Medulla oblongata (tissue), 1 donor: Measurements from ENCODE around the gene OARD1.

Source experiments
- DNase-seq: peaks from one replicate; pipeline ENCODE4 v3.0.0-alpha.2; 2015; ENCODE audit errors: extremely low spot score

OARD1 gene

GRCh38 chr6:41074692-41075436 lies 2.7 kb upstream of the OARD1 start:
- no peak for DNase-seq

DNA sequence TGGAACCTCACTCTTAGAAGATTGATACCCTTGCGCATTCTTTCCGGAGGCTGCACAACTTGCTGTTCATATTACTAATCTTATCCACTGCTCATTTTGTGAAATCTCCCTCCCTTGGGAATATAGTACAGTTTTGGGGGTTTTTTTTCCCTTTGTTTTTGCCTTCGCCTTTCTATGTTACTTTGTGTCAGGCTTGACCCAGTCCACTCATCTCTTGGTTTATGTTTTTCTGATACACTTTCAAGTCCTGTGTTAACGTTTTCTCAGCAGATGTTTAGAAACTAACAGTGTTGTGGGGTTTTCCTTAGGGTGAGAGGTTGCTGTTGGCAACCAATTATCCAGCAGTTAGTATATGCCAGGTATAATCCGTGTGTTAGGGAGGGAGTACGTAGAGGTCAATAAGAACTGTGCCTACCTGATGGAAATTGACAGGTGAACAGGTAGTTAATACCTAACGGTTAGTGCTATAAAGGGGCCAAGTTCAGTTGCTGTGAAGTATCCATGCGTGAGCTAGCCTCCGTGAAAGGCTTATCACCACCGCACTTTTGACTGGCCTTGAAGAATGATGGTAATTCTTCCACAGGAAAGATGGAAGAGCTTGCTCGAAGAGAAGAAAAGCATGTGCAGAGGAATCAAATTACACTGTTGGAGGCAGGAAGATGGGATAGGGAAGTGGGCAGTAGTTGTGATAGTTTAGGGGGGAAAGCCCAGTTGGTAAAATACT lies 2.0 kb upstream of the OARD1 start:
- DNase-seq: no peak

DNA sequence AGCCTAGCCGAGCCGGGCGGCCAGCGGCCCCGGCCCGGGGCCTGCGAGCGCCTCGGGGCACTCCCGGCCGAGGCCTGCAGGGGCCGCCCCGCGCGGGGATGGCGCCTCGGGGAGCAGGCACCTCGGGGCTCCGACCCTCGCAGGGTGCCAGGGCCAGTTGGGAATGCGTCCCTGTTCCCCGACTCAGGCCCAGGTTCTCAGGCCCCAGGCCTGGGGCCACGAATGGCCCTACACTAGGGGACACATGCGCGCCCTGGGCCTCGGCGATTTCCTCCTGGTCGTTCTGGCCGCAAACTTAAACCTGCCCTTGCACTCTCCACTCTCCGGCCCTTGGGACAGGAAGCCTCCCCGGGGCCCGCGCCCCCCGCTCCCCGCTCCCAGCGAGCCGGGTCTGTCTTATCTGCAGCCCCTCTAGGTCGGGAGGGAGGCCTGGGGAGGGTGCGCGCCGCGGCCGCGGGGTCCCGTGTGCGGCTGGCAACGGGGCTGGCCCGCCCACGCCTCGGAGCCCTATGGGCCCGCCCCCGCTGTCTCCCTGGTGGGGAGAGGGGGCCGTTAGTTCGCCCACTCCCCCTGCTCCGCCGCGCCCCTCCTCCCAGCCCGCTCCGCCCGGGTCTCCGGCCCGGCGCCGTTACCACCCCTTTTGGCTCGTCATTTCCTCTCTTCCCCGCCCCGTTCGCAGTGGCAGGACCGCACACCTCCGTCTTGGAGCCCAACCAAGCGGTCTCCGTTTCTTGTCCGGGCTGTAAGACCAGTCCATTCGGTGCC lies 1.2 kb upstream of the OARD1 start:
- peak; percentile 80 for DNase-seq

DNA sequence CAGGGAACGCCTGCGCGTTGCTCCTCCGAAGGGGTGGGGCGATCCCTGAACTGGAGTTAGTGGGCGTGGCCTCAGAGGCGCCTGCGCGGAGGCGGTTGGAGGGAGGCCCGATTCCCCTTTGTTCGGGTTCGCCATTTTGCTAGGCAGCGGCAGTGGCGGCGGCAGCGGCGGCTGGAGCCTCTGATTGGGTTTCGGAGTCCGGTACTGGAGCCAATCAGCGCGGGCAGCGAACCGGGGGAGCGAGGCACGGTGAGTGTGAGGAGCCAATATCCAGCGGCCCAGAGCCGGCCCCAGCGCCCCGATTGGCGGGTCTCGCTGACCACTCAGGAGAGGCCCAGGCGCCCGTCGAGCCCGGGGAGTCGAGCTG lies 663 bp upstream of the OARD1 start, which contains the start of gene NFYA:
Gene NFYA, plus strand, starts transcription at position 139 of the 367 bp plus-strand sequence. CDS start 6,116 bp downstream, outside the sequence.
- no peak for DNase-seq

DNA sequence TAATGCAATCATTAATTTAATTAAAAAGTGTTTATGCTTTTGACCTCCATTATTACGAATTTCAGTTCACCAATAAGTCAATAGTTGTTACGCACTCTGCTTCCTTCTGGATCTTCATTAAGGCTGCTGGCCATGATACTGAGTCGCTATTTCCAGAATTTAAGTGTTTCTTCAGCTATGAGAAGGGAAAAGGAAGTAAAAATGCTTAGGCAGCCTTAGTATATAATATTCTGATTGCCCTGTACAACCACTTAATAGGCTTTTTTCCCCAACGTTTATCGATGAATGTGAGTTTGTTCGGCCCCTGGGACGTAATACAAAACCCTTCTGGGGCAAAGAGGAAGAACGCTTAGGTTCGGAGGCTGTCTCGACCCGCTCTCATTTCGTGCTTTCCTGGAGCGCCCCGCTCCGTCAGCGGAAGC lies 644 bp downstream of the OARD1 start:
- no peak for DNase-seq

- DNase-seq: peak; percentile 89
Observed at GRCh38 chr6:41066867-41067304, 5.3 kb downstream of the OARD1 start.

DNA sequence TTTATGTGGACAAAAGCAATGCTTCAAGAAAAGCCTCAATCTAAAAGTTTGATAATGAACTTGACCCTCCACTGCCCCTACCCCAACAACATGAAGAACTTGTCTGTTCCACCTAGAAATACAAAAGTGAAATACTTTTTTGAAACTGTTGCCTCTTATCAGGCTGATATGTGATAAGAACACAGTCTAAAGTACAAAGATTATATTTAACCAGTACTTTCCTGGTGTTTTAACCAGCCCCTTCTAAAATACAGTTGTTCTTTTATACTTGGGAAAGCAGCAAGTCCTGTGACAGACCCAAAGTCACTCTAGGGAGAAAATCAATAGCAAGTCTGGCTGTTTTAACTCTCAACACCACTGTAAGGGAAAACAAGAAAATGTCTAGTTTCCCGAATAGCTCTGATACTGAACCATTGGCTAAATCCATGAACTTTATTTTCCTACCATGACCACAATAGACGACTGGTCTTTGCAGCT lies 6.6 kb downstream of the OARD1 start:
- DNase-seq: no peak

- no peak for DNase-seq
Observed at GRCh38 chr6:41064841-41065240, 7.3 kb downstream of the OARD1 start.

GRCh38 chr6:41063884-41064285 lies 8.3 kb downstream of the OARD1 start:
- DNase-seq: peak; percentile 33

DNA sequence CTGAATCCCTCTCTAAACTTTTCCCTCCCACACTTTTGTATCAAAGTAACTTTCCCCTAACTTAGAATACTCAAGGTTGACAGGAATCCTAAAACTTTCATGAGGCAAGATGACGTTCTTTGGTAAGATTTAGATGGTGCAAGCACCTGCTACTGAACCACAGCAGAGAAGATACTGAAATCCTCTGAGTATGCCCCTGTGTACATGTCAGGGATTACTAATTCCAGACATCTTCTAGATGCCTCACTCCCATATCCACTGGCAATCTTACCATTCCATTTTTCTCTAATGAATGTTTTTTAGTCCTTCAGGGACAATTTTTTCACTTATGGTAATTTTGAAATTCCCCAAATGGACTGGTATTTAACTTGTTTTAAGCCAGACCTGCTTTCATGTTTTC lies 10.1 kb downstream of the OARD1 start:
- DNase-seq: no peak

DNA sequence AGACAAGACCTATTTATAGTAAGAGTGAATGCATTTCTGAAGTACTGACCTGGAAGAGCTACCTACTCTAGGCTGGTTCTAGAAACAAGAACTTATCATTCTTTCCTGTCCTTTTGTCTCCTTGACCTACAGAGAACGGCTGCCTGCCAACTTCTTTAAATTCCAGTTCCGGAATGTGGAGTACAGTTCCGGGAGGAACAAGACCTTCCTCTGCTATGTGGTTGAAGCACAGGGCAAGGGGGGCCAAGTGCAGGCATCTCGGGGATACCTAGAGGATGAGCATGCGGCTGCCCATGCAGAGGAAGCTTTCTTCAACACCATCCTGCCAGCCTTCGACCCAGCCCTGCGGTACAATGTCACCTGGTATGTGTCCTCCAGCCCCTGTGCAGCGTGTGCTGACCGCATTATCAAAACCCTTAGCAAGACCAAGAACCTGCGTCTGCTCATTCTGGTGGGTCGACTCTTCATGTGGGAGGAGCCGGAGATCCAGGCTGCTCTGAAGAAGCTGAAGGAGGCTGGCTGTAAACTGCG lies 10.9 kb downstream of the OARD1 start:
- DNase-seq: no peak

GRCh38 chr6:41059556-41059955 lies 12.6 kb downstream of the OARD1 start:
- DNase-seq: no peak

DNA sequence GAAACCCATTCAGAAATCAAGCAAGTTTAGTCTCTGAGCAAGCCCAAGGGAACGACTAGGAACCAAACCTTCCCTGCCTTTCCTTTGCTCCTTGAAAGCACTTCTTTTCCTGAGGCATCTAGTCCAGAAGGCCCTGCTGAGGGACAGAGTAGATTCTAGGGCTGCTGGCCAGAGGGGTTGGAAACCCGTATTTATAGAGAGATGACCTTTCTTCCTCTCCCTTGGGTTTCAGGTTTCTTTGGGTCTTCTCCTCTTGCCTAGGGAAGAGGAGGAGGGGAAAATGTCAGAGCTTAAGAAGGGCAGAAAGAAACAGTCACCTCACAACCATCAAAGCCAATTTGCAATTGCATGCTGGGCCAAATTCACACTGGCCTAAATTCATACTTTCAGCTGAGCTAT lies 13.4 kb downstream of the OARD1 start:
- DNase-seq: no peak

- no peak for DNase-seq
Observed at GRCh38 chr6:41056768-41057490, 15.2 kb downstream of the OARD1 start.

GRCh38 chr6:41055149-41055548 lies 17.0 kb downstream of the OARD1 start:
- DNase-seq: no peak

GRCh38 chr6:41054511-41054910 lies 17.6 kb downstream of the OARD1 start:
- DNase-seq: no peak

GRCh38 chr6:41053041-41053440 lies 19.1 kb downstream of the OARD1 start, which contains the start of gene APOBEC2:
Gene APOBEC2, plus strand, starts transcription at chr6:41053202. Its CDS starts 146 bp downstream, at chr6:41053348.
- no peak for DNase-seq

DNA sequence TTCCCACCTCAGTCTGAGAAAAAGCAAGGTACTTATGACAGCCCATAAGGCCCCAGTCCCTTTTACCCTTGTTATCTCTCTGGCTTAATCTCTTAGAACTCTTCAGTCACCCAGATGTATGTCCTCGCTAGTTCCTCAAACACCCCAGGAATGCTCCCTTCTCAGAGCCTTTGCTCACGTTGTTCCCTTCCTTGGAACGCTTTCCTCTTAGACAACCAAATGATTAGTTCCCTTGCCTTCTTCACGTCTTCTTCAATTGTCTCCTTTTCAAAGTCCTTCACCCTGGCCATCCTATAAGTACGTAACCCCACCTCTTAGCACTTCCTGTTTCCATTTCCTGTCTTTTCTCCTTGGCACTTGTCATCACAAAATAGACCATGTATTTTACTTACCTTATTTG lies 20.3 kb downstream of the OARD1 start:
- DNase-seq: no peak

DNA sequence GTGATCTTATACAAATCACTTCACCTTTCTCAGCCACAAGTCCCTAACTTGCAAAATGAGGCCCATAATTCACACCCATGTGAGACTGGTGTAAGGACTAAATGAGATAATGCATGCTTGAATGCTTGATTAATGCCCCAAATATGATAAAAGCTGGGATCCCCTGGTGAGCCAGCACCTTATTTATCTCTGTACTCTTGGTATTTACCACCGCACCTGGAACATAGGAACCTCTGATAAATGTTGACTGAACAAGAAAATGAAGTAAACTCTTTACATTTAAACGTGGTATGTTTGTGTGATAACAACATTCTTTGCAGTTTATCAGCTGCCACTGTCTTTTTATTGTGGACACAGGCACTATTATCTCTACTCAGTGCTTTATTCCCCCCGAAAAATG lies 21.6 kb downstream of the OARD1 start:
- DNase-seq: no peak

DNA sequence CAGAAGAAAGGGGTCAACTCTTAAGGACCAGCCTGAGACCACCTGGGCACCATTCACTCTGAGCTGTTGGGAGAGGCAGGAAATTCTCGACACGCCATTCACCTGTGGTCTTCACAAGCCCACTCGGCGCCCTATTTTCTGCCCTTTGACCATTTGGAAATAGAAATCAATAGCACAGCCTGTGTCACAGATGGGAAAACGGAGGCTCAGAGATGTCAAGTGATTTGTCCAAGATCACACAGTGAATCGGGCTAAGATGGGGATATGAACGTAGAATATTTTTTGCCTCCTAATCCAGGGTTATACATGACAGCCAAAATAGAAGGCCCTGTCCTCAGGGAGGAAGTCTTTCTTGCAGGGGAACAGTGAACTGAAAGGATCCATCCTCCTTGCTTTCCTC lies 22.2 kb downstream of the OARD1 start:
- no peak for DNase-seq

- no peak for DNase-seq
Observed at GRCh38 chr6:41049521-41049920, 22.6 kb downstream of the OARD1 start.
